Measurements from ENCODE around the gene ROBO1.

ROBO1 gene

DNA sequence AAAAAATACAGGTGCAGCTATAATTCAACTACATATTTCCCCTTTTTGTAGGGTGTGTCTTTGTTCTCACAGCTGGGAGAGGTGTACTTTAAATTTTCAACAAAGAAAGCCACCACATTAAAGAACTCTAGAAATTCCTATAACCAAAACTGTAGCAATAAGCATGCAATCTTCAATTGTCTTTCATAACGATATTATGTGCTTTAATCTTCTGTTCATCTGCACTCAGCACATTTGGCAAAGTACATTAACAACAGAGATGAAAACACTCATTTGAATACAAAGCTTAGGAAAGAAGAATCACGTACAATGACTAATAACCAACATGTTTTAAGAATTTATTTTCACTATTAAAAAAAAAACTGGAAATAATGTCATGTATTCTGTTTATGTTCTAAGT lies 1025.8 kb downstream of the ROBO1 start:
- DNase-seq (ENCODE audit: low read depth), result no peak
- TF ChIP-seq, protein P1, sequence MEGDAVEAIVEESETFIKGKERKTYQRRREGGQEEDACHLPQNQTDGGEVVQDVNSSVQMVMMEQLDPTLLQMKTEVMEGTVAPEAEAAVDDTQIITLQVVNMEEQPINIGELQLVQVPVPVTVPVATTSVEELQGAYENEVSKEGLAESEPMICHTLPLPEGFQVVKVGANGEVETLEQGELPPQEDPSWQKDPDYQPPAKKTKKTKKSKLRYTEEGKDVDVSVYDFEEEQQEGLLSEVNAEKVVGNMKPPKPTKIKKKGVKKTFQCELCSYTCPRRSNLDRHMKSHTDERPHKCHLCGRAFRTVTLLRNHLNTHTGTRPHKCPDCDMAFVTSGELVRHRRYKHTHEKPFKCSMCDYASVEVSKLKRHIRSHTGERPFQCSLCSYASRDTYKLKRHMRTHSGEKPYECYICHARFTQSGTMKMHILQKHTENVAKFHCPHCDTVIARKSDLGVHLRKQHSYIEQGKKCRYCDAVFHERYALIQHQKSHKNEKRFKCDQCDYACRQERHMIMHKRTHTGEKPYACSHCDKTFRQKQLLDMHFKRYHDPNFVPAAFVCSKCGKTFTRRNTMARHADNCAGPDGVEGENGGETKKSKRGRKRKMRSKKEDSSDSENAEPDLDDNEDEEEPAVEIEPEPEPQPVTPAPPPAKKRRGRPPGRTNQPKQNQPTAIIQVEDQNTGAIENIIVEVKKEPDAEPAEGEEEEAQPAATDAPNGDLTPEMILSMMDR (IDR thresholded peaks at IDR 0.05; ENCODE audit: control insufficient read depth, insufficient read depth, low read depth, low read length, missing control alignments), result no peak
- H3K4me3 ChIP-seq (ENCODE audit: control insufficient read depth, low read depth, low read length), result no peak overlapping the region

DNA sequence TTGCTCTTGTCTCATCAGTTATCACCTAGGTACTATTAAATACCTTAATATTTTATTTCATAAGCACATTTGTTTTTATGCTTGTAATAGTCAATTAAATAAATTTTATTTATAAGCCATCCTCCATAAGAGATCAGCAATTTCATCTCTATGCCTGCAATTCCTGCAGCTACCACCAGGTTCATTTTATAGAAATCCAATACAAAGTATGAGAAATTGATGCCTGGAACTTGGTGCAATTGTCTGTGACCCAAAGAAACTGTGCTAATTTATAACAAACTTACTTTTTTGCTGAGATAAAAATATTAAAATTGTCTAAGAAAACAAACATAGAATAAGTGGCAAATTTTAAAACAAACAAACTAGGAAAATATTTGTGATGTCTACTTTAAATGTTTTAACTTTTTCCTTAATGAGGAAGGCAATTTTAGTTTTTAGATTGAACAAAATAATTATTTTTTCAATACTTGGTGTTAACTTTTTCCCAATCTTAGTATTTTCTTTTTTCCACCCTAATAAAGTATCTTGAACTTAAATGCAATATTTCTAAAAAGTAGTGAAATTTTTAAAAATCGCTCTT lies 1026.6 kb downstream of the ROBO1 start:
- H3K4me3 ChIP-seq (ENCODE audit: control insufficient read depth, low read depth, low read length), result no peak overlapping the region
- TF ChIP-seq, protein P1 (IDR thresholded peaks at IDR 0.05; ENCODE audit: control insufficient read depth, insufficient read depth, low read depth, low read length, missing control alignments), result peak; percentile 32
- DNase-seq (ENCODE audit: low read depth), result no peak

DNA sequence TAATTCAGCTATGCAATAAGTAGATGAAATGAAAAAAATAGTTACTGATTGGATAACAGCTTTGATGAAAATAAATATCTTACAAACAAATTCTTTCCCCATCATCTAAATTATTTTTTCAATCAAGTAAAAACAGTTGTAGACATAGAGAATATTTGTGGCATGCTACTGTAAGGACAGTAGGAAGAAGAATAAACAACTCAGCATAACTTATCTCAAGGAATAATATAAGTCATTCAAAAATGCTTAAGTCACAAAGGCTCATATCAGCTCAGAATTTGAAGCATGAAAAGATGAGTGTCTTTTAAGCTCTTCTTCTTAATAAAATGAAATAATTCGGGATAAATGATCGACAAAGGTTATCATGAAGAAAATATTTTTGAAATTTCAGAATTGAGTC lies 1029.0 kb downstream of the ROBO1 start:
- no peak for DNase-seq (ENCODE audit: low read depth)
- H3K4me3 ChIP-seq (ENCODE audit: control insufficient read depth, low read depth, low read length), result no peak overlapping the region
- TF ChIP-seq, protein P1 (IDR thresholded peaks at IDR 0.05; ENCODE audit: control insufficient read depth, insufficient read depth, low read depth, low read length, missing control alignments), result no peak

DNA sequence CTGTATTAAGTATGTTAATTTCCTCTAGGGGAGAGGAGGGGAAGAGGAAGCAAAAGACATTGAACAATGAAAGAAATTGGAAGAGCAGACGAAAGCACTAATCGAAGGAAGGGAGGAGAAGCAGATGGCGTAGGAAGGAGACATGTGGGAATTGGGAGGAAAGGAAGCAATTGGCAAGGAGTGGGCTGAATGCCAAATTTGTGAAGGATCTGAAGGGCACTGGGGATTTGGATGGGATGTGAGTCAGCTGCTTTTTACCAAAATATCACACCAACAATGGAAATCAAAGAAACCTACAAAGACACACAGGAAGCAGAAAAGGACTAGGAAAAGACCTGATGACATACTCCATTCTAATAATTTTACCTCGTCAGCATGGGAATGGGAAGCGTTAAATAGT lies 1029.8 kb downstream of the ROBO1 start:
- no peak overlapping the region for H3K4me3 ChIP-seq (ENCODE audit: control insufficient read depth, low read depth, low read length)
- TF ChIP-seq, protein P1 (IDR thresholded peaks at IDR 0.05; ENCODE audit: control insufficient read depth, insufficient read depth, low read depth, low read length, missing control alignments), result no peak
- no peak for DNase-seq (ENCODE audit: low read depth)

DNA sequence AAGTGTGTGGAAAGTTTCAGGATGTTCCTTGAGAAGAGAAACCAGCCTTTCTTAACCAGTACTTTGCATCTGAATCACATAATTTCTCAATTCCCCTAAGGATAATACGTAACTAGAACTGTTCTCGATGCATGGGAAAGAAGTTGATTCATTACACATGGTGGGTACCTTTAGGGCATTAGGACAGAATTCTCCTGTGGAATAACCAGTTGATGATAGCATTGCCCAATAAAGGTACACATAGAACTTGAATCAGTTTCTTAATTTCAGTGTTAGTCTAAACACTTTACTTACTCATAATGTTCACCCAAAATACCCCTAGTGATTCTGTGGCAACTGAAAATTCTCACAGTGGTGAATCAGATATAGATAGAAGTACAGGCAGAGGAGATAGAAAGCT lies 1030.9 kb downstream of the ROBO1 start:
- DNase-seq (ENCODE audit: low read depth), result peak; percentile 64
- H3K4me3 ChIP-seq (ENCODE audit: control insufficient read depth, low read depth, low read length), result no peak overlapping the region
- TF ChIP-seq, protein P1 (IDR thresholded peaks at IDR 0.05; ENCODE audit: control insufficient read depth, insufficient read depth, low read depth, low read length, missing control alignments), result no peak

DNA sequence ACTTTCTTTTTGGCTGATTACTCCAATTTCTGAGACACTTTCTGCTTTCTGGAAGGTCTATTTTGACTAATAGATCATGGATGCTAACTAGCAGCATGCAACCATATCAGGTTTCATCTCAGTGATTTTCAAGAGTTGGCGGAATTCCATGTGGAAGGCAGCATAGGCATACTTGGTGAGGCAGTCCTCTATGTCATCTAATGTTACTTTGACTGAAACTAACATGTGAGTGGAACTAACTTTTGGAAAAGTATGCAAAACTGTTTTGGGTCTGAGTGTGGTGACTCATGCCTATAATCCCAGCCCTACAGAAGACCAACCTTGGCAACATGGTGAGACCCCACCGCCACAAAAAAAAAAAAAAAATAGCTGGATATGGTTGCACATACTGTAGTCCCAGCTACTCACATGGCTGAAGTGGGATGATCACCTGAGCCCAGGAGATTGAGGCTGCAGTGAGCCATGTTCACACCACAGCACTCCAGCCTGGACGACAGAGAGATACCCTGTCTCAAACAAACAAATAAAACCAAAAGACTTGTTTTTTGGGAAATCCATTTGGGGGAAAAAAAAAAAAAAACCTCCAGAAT lies 1033.7 kb downstream of the ROBO1 start:
- TF ChIP-seq, protein P1 (IDR thresholded peaks at IDR 0.05; ENCODE audit: control insufficient read depth, insufficient read depth, low read depth, low read length, missing control alignments), result no peak
- no peak overlapping the region for H3K4me3 ChIP-seq (ENCODE audit: control insufficient read depth, low read depth, low read length)
- DNase-seq (ENCODE audit: low read depth), result no peak
